A549 (cell line): ENCODE results near the gene TRIM4. TPM values are rescaled to one million over a fixed set of nuclear protein-coding genes. Genes with fewer than 3 reads are reported as not detected.

Experiments used
- ATAC-seq, 2 experiments: fragments of 200-7000 bp in 1 of 2; fragments of >200 bp in 1 of 2; cut with Nextera tagmentation in 1 of 2; cut with Tn5 transposase in 1 of 2; 3 replicates each; pipeline versions ENCODE4 v1.8.0 to v1.9.1; 2018 to 2020; ENCODE audit warnings: mild to moderate bottlenecking in 1 of 2, moderate library complexity in 1 of 2
- CTCF ChIA-PET: fragments of 300-600 bp; sonication (Branson Sonifier 250); formaldehyde crosslinking; extraction: SDS; loops from one replicate; lab custom pipeline; 2021; ENCODE audit warnings: antibody characterized with exemption, inconsistent platforms; lab: Yijun Ruan, JAX
- POLR2A ChIA-PET: fragments of 350-600 bp; formaldehyde crosslinking; extraction: SDS; loops from one replicate; lab custom pipeline; 2021; ENCODE audit warnings: antibody characterized with exemption, inconsistent platforms; lab: Yijun Ruan, JAX
- DNase-seq, 2 experiments: peaks; one replicate each; pipeline versions ENCODE4 v3.0.0 to v3.0.0-alpha.2; 2011 to 2016; ENCODE audit warnings: low read depth in 1 of 2, low spot score in 1 of 2
- FAIRE-seq: peaks from 2 replicates; lab custom pipeline; 2011; peaks lifted over from hg19 to GRCh38; lab: Jason Lieb, UNC
- H3K27ac ChIP-seq, 2 experiments: fragments of >200 bp; sonication (Bioruptor Twin); formaldehyde crosslinking; 3 replicates each; pipeline ENCODE4 v1.5.1; 2016 to 2017
- H3K4me1 ChIP-seq: fragments of >200 bp; sonication (Bioruptor Twin); formaldehyde crosslinking; 3 replicates; pipeline ENCODE4 v1.6.1; 2016
- H3K4me2 ChIP-seq: fragments of >200 bp; sonication (Bioruptor Twin); formaldehyde crosslinking; 3 replicates; pipeline ENCODE4 v1.6.1; 2016
- H3K4me3 ChIP-seq: fragments of >200 bp; sonication (Bioruptor Twin); formaldehyde crosslinking; 3 replicates; pipeline ENCODE4 v1.5.1; 2016
- H3K9me3 ChIP-seq: fragments of >200 bp; sonication (Bioruptor Twin); formaldehyde crosslinking; 3 replicates; pipeline ENCODE4 v1.6.1; 2016
- BHLHE40 ChIP-seq: IDR thresholded peaks from 2 replicates; pipeline ENCODE4 v1.6.1; 2012; ENCODE audit warnings: low read depth, low read length, inconsistent platforms
- CBX2 ChIP-seq: fragments of 200-600 bp; sonication (generic); IDR thresholded peaks from 2 replicates; pipeline ENCODE4 v1.6.1; 2016; ENCODE audit warnings: low read depth, mild to moderate bottlenecking, borderline replicate concordance
- CBX8 ChIP-seq: fragments of 200-600 bp; sonication (generic); IDR thresholded peaks from 2 replicates; pipeline ENCODE4 v1.6.1; 2016
- CTCF ChIP-seq: fragments of >200 bp; sonication (Bioruptor Twin); formaldehyde crosslinking; IDR thresholded peaks from 3 replicates; pipeline ENCODE4 v1.5.1; 2016
- EHMT2 ChIP-seq: fragments of 200-600 bp; sonication (generic); IDR thresholded peaks from 2 replicates; pipeline ENCODE4 v1.6.1; 2016; ENCODE audit warnings: antibody characterized with exemption, low read depth, mild to moderate bottlenecking, moderate library complexity
- ELK1 ChIP-seq: fragments of 150-350 bp; IDR thresholded peaks from 2 replicates; pipeline ENCODE4 v1.6.1; 2014; ENCODE audit warnings: low read depth, mild to moderate bottlenecking, low read length
- EP300 ChIP-seq, 2 experiments: fragments of >200 bp; sonication (Bioruptor Twin); formaldehyde crosslinking; IDR thresholded peaks; 2 replicates in 1 of 2; 3 replicates in 1 of 2; pipeline ENCODE4 v1.6.1; 2016 to 2017
- HMGXB4 ChIP-seq: fragments of 250-450 bp; sonication (Bioruptor Pico); IDR thresholded peaks from 2 replicates; pipeline ENCODE4 v1.5.0; 2021; ENCODE audit warnings: mild to moderate bottlenecking, moderate library complexity, borderline replicate concordance
- HOXB5 ChIP-seq: fragments of 250-450 bp; sonication (Bioruptor Pico); IDR thresholded peaks from 2 replicates; pipeline ENCODE4 v1.5.0; 2020; ENCODE audit warnings: mild to moderate bottlenecking, moderate library complexity
- NFE2L2 ChIP-seq: fragments of 150-350 bp; conservative IDR thresholded peaks from 2 replicates; pipeline ENCODE4 v1.6.1; 2014; ENCODE audit warnings: low read length
- PBX3 ChIP-seq: IDR thresholded peaks from 2 replicates; pipeline ENCODE4 v1.6.1; 2012
- POLR2A ChIP-seq: IDR thresholded peaks from 2 replicates; pipeline ENCODE4 v1.6.1; 2012; ENCODE audit warnings: mild to moderate bottlenecking, low read length
- RAD21 ChIP-seq, 2 experiments: fragments of >200 bp in 1 of 2; sonication (Bioruptor Twin) in 1 of 2; formaldehyde crosslinking in 1 of 2; IDR thresholded peaks in 1 of 2; conservative IDR thresholded peaks in 1 of 2; 2 replicates in 1 of 2; 3 replicates in 1 of 2; pipeline ENCODE4 v1.6.1; 2012 to 2018; ENCODE audit warnings: inconsistent platforms in 1 of 2
- REST ChIP-seq: fragments of 200-600 bp; sonication (generic); IDR thresholded peaks from 2 replicates; pipeline ENCODE4 v1.6.1; 2016; ENCODE audit warnings: antibody characterized with exemption, mild to moderate bottlenecking, moderate library complexity
- RFX5 ChIP-seq: fragments of 450-650 bp; IDR thresholded peaks from 2 replicates; pipeline ENCODE4 v1.7.1; 2014; ENCODE audit warnings: antibody characterized with exemption, mild to moderate bottlenecking, moderate library complexity
- RNF2 ChIP-seq: fragments of 200-600 bp; sonication (generic); IDR thresholded peaks from 2 replicates; pipeline ENCODE4 v1.6.1; 2016; ENCODE audit warnings: low read depth, mild to moderate bottlenecking, antibody characterized with exemption, moderate library complexity, borderline replicate concordance
- SMC3 ChIP-seq: fragments of >200 bp; sonication (Bioruptor Twin); formaldehyde crosslinking; IDR thresholded peaks from 3 replicates; pipeline ENCODE4 v1.6.1; 2018; ENCODE audit warnings: inconsistent platforms
- TFCP2L1 ChIP-seq: fragments of 250-450 bp; sonication (Bioruptor Pico); IDR thresholded peaks from 2 replicates; pipeline ENCODE4 v1.5.0; 2021; ENCODE audit warnings: mild to moderate bottlenecking
- ZC3H11A ChIP-seq: fragments of 450-650 bp; IDR thresholded peaks from 2 replicates; pipeline ENCODE4 v1.6.1; 2014; ENCODE audit warnings: antibody characterized with exemption, mild to moderate bottlenecking
- ZSCAN20 ChIP-seq: fragments of 250-450 bp; sonication (Bioruptor Pico); IDR thresholded peaks from 2 replicates; pipeline ENCODE4 v1.8.0; 2022; ENCODE audit warnings: mild to moderate bottlenecking, moderate library complexity
- WGBS: methylation state at CpG from one replicate; pipeline ENCODE4 v1.1.6; 2017; ENCODE audit errors: missing lambda C conversion rate; 5-methylcytosine and 5-hydroxymethylcytosine counted together
- polyA plus RNA-seq, 4 experiments: library from polyadenylated mRNA; depleted of rRNA in 3 of 4; stranded (reverse); fragments of >200 nt; fragmentation: RNase III in 1 of 4; extraction: RNeasy Plus Mini Kit Qiagen cat#74134 plus additional on column Dnase treatment in 1 of 4; gene quantifications; 2 replicates in 3 of 4; 3 replicates in 1 of 4; pipeline ENCODE4 v1.2.3, GENCODE V29; 2011 to 2017
- TF ChIP-seq, protein P1 (sequence below): fragments of 450-650 bp; IDR thresholded peaks from 2 replicates; pipeline ENCODE4 v1.6.1; 2014; ENCODE audit warnings: antibody characterized with exemption
- TF ChIP-seq, protein P2 (sequence below): fragments of >200 bp; sonication (Bioruptor Twin); formaldehyde crosslinking; IDR thresholded peaks from 2 replicates; pipeline ENCODE4 v1.6.1; 2016

Gene TRIM4
- polyA plus RNA-seq, 2 of the 4 experiments (the other 2 are of a cell fraction) = 25.6 to 33.8 TPM

- TF ChIP-seq REST (no peak), CTCF (peak; percentile 54), PBX3 (no peak), BHLHE40 (no peak), RNF2 (no peak), POLR2A (no peak), EP300 (IDR thresholded peaks at IDR 0.05) (no peak)
Observed at GRCh38 chr7:99928994-99929729, 9.8 kb upstream of the TRIM4 start, which contains the start of gene GJC3 (continued).

- H3K9me3 ChIP-seq = no peaks in the 10 kb centered on the region
- 0 out of 3 replicates have a peak, but pooled peaks cover 7% of the 10 kb centered on the region for H3K4me1 ChIP-seq
- no peak for FAIRE-seq
- H3K27ac ChIP-seq = no peak overlapping the region
- ChIA-PET CTCF (interaction anchor here (2.4 to 3.8 kb wide), 4 partner anchors 10 to 63 kb away, joined by 13 to 22 read pairs (median 15); no protein-coding TSS in a partner anchor), POLR2A (interaction anchor here (1.7 kb wide), 1 partner anchor 8 kb away, joined by 22 read pairs; the partner anchor contains the start of gene TRIM4)
- no peak for DNase-seq
- no peak for ATAC-seq
- H3K4me2 ChIP-seq = no peak overlapping the region
- WGBS = 30% methylated on average over 2 of the region's 2 CpGs
- no peak overlapping the region for H3K4me3 ChIP-seq
- TF ChIP-seq TFCP2L1 (CRISPR knock-in tag) (no peak), RAD21 (conservative IDR thresholded peaks at IDR 0.05 in 1 of 2, IDR thresholded peaks at IDR 0.05 in 1 of 2) (no peak), ZC3H11A (no peak), BHLHE40 (no peak), ZSCAN20 (CRISPR knock-in tag) (no peak), RFX5 (no peak), CBX8 (no peak), SMC3 (no peak), EHMT2 (no peak), REST (no peak), CBX2 (no peak), NFE2L2 (no peak), HMGXB4 (CRISPR knock-in tag) (no peak), HOXB5 (CRISPR knock-in tag) (no peak), ELK1 (no peak)
- TF ChIP-seq, protein P1, sequence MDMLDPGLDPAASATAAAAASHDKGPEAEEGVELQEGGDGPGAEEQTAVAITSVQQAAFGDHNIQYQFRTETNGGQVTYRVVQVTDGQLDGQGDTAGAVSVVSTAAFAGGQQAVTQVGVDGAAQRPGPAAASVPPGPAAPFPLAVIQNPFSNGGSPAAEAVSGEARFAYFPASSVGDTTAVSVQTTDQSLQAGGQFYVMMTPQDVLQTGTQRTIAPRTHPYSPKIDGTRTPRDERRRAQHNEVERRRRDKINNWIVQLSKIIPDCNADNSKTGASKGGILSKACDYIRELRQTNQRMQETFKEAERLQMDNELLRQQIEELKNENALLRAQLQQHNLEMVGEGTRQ = no peak
- TF ChIP-seq, protein P2, sequence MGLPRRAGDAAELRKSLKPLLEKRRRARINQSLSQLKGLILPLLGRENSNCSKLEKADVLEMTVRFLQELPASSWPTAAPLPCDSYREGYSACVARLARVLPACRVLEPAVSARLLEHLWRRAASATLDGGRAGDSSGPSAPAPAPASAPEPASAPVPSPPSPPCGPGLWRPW = no peak
Observed at GRCh38 chr7:99928188-99928587, 8.9 kb upstream of the TRIM4 start.
